G401.6 (cell line): ENCODE data around the gene KRTAP1-1.
"Not testable (repeated sequence)": the region's sequence is repeated elsewhere in the genome, so short reads cannot be mapped to it uniquely, and the experiment has no call there.

Experiments
- FAIRE-seq: peaks from 2 replicates; lab custom pipeline; 2012; peaks lifted over from hg19 to GRCh38; lab: Jason Lieb, UNC

Gene KRTAP1-1

GRCh38 chr17:41055130-41055529, 13.9 kb upstream of the KRTAP1-1 start, which contains the start of gene KRTAP2-2:
Gene KRTAP2-2, minus strand, starts transcription at chr17:41055230. Its CDS starts 19 bp downstream, at chr17:41055211.
- FAIRE-seq = not testable (repeated sequence)

- FAIRE-seq = not testable (repeated sequence)
Observed at GRCh38 chr17:41054556-41054955, 13.3 kb upstream of the KRTAP1-1 start.

- no peak for FAIRE-seq
Observed at GRCh38 chr17:41054025-41054424, 12.8 kb upstream of the KRTAP1-1 start.

DNA sequence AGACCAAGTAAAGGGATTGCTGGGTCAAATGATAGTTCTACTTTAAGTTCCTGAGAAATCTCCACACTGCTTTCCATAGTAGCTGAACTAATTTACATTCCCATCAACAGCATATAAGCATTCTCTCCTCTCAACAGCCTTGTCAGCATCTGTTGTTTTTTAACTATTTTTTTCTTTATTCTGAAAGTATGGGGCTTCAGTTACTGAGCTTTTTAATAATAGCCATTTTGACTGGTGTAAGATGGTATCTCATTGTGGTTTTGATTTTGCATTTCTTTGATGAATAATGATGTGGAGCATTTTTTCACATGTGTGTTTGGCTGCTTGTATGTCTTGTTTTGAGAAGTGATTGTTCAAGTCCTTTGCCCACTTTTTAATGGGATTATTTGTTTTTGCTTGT, 11.3 kb upstream of the KRTAP1-1 start:
- FAIRE-seq = no peak

DNA sequence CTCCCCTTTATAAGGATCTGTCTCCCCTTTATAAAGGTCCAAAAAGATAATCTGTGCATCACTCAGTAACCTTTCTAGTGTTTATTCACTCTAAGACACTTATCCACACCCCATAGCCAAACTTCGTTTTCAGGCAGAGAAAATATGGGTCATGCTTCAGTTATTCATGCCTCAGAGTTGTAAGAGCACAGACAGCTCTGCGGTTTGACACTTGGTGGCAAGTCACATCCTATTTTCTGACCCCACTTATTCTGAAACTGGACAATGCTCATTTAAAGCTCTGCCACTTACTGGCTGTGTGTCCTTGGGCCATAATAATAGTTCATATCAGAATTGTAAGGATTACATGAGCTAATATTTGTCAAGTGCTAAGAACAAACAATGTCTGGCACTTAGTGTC, 7.9 kb upstream of the KRTAP1-1 start:
- peak; percentile 23 for FAIRE-seq

GRCh38 chr17:41048441-41048840, 7.2 kb upstream of the KRTAP1-1 start:
- FAIRE-seq = peak; percentile 85

DNA sequence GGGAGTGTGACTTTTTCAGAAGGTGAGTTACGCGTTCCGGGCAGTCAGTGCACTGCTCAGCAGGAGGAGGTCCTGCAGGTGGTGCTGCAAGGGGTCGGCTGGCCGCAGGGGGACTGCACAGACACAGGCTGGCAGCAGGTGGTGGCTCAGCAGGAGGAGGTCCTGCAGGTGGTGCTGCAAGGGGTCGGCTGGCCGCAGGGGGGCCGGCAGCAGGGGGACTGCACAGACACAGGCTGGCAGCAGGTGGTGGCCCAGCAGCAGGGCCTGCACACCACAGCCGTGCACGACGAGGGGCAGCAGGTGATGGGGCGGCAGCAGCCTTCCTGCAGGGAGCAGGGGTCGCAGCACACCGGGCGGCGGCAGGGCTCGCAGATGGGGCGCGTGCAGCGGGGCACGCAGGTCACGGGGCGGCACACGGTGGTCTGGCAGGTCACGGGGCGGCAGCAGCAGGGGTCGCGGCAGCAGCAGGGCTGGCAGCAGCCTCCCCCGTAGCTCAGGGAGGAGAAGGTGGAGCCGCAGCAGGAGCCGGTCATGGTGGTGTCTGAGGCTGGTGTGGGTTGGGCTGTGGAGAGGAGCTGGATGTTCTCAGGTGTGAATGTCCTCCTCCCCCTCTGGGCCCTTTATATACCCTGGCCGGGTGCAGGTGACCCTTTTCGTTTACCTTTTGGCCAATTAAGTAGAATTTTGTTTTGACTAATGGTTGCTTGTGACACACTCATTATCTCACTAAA, 5.7 kb upstream of the KRTAP1-1 start, which contains the start of gene KRTAP2-1:
TSS of gene KRTAP2-1 (minus strand) at position 582 of the 731 bp plus-strand sequence. CDS start at position 533, 49 bp downstream.
- not testable (repeated sequence) for FAIRE-seq

GRCh38 chr17:41042953-41043352, 1.7 kb upstream of the KRTAP1-1 start:
- no peak for FAIRE-seq

GRCh38 chr17:41037853-41038350, 3.3 kb downstream of the KRTAP1-1 start:
- no peak for FAIRE-seq

DNA sequence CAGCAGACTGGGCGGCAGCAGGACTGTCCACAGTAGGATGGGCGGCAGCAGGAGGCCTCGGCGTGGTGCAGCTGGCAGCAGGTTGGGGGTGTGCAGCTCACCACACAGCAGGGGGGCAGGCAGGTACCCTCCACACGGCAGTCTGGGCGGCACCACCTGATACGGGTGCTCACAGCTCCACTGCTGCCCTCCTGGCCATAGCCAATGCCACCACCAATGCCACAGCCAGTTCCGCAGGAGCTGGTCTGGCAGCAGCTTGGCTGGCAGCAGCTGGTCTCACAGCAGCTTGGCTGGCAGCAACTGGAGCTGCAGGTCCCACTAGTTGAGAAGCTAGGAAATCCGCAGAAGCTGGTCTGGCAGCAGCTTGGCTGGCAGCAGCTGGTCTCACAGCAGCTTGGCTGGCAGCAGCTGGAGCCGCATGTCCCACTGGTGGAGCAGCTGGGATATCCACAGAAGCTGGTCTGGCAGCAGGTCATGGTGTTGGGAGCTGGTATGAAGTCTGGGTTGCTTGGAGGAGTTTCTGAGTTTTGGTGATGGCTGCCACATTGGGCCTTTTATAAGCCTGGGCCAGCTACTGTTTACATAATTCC, 6.8 kb downstream of the KRTAP1-1 start, which contains the start of gene KRTAP1-3:
TSS of gene KRTAP1-3 (minus strand) at position 529 of the 590 bp plus-strand sequence. CDS start at position 476, 53 bp downstream.
- FAIRE-seq = not testable (repeated sequence)

DNA sequence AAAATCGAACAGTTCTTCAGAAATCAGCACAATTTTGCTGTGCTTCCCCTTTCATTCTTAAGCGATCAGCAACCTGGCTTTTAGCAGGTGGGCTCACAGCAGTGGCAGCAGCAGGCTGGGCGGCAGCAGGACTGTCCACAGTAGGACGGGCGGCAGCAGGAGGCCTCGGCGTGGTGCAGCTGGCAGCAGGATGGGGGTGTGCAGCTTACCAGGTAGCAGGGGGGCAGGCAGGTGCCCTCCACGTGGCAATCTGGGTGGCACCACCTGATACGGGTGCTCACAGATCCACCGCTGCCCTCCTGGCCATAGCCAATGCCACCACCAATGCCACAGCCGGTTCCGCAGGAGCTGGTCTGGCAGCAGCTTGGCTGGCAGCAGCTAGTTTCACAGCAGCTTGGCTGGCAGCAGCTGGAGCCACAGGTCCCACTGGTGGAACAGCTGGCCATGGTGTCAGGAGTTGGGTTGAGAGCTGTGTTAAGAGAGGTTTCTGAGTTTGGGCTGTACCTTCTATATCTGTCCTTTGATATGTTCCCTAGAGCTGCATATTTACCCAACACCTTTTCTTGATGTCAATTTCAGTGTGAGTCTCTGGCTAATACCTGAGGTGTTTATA, 11.5 kb downstream of the KRTAP1-1 start, which contains the start of gene KRTAP1-4:
TSS of gene KRTAP1-4 (minus strand) at position 563 of the 613 bp plus-strand sequence. CDS start at position 446, 117 bp downstream.
- FAIRE-seq = no peak

- no peak for FAIRE-seq
Observed at GRCh38 chr17:41026715-41027471, 14.4 kb downstream of the KRTAP1-1 start, which contains the start of gene KRTAP1-5. Gene KRTAP1-5, minus strand, starts transcription at chr17:41027208. Its CDS starts 53 bp downstream, at chr17:41027155.

- FAIRE-seq = no peak
Observed at GRCh38 chr17:41024697-41025096, 16.6 kb downstream of the KRTAP1-1 start.

DNA sequence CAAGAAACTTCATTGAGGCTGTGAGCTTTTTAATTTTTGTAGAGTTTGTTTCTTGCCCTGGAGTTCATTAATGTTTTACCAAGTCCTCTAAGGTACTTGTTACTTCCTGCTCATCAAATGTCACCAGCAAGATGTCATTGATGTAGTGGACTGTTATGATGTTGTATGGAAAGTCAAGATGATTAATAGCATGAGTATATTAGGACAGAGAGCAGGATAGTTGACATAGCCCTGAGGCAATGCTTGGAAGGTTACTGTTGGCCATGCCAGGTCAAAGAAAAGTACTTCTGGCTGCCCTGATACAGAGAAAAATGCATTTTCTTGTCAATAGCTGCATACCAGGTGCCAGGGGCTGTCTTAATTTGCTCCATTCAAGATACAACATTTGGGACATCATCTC, 20.9 kb downstream of the KRTAP1-1 start:
- FAIRE-seq = no peak

GRCh38 chr17:41019415-41019814, 21.8 kb downstream of the KRTAP1-1 start:
- FAIRE-seq = no peak

DNA sequence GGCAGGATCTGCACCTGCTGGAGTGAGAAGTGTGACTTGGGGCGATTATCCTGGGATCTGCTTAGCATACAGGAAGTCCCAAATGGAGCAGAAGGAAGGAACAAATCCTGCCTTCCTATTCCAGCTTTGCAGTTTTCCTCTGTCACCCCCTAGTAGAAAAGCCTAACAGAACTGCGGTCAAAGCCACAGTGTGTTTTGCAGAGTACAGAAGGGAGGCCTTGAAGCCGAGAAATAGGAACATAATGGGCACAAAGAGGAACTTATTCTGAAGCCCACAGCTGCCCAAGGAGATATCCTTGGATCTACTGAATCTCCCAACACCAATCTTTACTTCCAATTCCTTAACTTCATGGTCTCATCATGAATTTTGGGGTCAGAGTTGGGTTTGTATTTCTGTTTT, 22.7 kb downstream of the KRTAP1-1 start:
- no peak for FAIRE-seq

GRCh38 chr17:41016578-41017215, 24.6 kb downstream of the KRTAP1-1 start:
- FAIRE-seq = no peak

DNA sequence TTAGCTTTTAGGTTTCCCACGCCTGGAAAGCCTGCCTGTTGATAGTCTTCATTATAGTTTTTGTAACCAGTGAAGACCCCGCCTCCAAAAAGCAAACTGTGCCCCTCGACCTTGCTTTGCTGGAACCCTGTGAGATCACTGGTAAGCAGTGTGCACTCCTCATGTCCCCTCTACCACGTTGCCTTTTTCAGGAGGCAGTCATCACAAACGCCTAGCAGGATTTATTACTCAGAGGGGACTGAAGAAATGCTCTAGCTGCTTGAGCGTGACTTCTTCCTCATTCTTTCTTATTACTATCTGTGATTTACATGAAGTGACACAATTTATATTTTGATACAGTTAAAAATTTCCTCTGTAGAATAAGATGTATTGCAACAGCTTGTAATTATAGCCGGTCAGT, 25.8 kb downstream of the KRTAP1-1 start:
- no peak for FAIRE-seq

GRCh38 chr17:41013606-41014005, 27.6 kb downstream of the KRTAP1-1 start:
- no peak for FAIRE-seq

DNA sequence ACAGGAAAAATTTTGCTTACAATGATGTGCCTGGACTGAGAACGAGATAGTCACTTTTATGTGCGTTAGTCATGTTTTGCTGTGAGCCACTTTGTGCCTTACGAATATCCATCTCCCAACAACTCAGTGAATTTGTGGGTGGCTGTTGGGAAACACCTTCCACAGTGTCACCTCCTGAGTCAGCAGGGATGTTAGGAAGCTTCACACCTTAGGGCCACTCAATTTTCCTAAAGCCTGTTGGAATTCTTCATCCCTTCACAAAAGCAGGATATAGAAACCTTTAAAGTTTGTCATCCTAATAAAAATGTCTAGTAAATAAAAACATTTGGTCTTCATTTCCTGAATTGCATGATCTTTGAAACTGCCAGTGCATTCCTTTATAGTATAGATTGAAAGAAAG, 28.1 kb downstream of the KRTAP1-1 start:
- peak; percentile 64 for FAIRE-seq
